ENCODE measurements around the gene ZNF618.

Gene ZNF618

GRCh38 chr9:114057161-114057885 is 181.2 kb downstream of the ZNF618 start:
- Mint-ChIP-seq H3K27me3 (peaks cover 3% of the 10 kb centered on the region), H3K4me1 (no peaks in the 10 kb centered on the region), H3K36me3 (no peaks in the 10 kb centered on the region), H3K4me3 (no peak overlapping the region), H3K9me3 (no peaks in the 10 kb centered on the region), H3K27ac (no peak overlapping the region)

DNA sequence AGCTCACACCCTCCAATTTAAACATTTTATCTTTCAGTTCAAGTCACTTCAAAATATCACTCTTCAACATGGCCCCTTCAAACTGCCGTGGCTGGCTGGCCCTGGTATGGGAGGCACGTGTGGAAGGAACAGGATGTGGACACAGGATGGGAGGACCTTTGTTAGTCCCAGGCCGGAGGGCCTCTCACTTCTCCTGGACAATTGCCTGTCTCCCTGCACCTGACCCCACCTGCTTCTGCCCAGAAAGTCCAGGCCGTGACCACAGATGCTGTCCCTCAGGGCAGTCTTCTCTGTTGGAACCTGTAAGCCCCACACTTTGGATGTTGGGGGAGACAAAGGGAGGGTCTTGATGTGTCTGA is 182.6 kb downstream of the ZNF618 start:
- Mint-ChIP-seq H3K27me3 (peaks cover 4% of the 10 kb centered on the region), H3K36me3 (no peaks in the 10 kb centered on the region), H3K4me3 (no peak overlapping the region), H3K27ac (no peak overlapping the region), H3K9me3 (no peaks in the 10 kb centered on the region), H3K4me1 (no peaks in the 10 kb centered on the region)

GRCh38 chr9:114059047-114059803 is 183.1 kb downstream of the ZNF618 start:
- no peak overlapping the region for H3K4me3 Mint-ChIP-seq
- no peaks in the 10 kb centered on the region for H3K9me3 Mint-ChIP-seq
- peaks cover 4% of the 10 kb centered on the region for H3K27me3 Mint-ChIP-seq
- H3K36me3 Mint-ChIP-seq = no peaks in the 10 kb centered on the region
- no peak overlapping the region for H3K27ac Mint-ChIP-seq
- H3K4me1 Mint-ChIP-seq = no peaks in the 10 kb centered on the region

DNA sequence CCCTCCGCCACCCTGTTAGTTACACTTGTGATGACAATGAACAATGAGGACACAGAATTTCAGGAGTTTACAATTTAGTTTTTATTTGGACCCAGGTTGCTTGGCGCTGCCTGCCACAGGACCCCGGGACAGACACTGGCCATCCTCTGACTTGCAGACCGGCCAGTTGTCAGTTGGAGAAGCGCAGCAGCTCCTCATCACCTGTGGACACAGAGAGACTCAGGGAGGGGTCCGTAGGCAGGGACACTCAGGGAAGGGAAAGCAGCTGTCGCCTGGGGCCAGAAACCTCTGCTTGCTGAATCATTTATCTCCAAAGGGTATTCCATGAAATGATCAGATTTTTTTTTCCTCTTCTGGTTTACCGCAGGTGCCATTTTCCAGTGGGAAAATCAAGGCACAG is 184.0 kb downstream of the ZNF618 start:
- Mint-ChIP-seq H3K36me3 (no peaks in the 10 kb centered on the region), H3K9me3 (no peaks in the 10 kb centered on the region), H3K4me1 (no peaks in the 10 kb centered on the region), H3K4me3 (no peak overlapping the region), H3K27me3 (peaks cover 4% of the 10 kb centered on the region), H3K27ac (no peak overlapping the region)

GRCh38 chr9:114060711-114061110 is 184.6 kb downstream of the ZNF618 start:
- Mint-ChIP-seq H3K36me3 (no peaks in the 10 kb centered on the region), H3K9me3 (no peaks in the 10 kb centered on the region), H3K4me3 (no peak overlapping the region), H3K27me3 (peaks cover 4% of the 10 kb centered on the region), H3K27ac (no peak overlapping the region), H3K4me1 (no peaks in the 10 kb centered on the region)

GRCh38 chr9:114061292-114061691 is 185.2 kb downstream of the ZNF618 start:
- no peak overlapping the region for H3K27ac Mint-ChIP-seq
- H3K9me3 Mint-ChIP-seq = no peaks in the 10 kb centered on the region
- H3K4me1 Mint-ChIP-seq = no peaks in the 10 kb centered on the region
- peaks cover 4% of the 10 kb centered on the region for H3K27me3 Mint-ChIP-seq
- H3K36me3 Mint-ChIP-seq = no peaks in the 10 kb centered on the region
- no peak overlapping the region for H3K4me3 Mint-ChIP-seq

GRCh38 chr9:114061830-114062474 is 185.8 kb downstream of the ZNF618 start:
- H3K27me3 Mint-ChIP-seq = peaks cover 4% of the 10 kb centered on the region
- H3K27ac Mint-ChIP-seq = no peak overlapping the region
- H3K9me3 Mint-ChIP-seq = no peaks in the 10 kb centered on the region
- no peak overlapping the region for H3K4me3 Mint-ChIP-seq
- no peaks in the 10 kb centered on the region for H3K4me1 Mint-ChIP-seq
- H3K36me3 Mint-ChIP-seq = no peaks in the 10 kb centered on the region

- no peak overlapping the region for H3K27ac Mint-ChIP-seq
- H3K4me3 Mint-ChIP-seq = no peak overlapping the region
- no peaks in the 10 kb centered on the region for H3K4me1 Mint-ChIP-seq
- no peaks in the 10 kb centered on the region for H3K9me3 Mint-ChIP-seq
- peaks cover 4% of the 10 kb centered on the region for H3K27me3 Mint-ChIP-seq
- H3K36me3 Mint-ChIP-seq = no peaks in the 10 kb centered on the region
These were observed 189.2 kb downstream of the ZNF618 start for GRCh38 chr9:114065304-114065703.

- Mint-ChIP-seq H3K4me1 (no peaks in the 10 kb centered on the region), H3K27ac (no peak overlapping the region), H3K27me3 (no peaks in the 10 kb centered on the region), H3K4me3 (no peak overlapping the region), H3K9me3 (no peaks in the 10 kb centered on the region), H3K36me3 (no peaks in the 10 kb centered on the region)
These were observed 193.5 kb downstream of the ZNF618 start for GRCh38 chr9:114069476-114070187.

DNA sequence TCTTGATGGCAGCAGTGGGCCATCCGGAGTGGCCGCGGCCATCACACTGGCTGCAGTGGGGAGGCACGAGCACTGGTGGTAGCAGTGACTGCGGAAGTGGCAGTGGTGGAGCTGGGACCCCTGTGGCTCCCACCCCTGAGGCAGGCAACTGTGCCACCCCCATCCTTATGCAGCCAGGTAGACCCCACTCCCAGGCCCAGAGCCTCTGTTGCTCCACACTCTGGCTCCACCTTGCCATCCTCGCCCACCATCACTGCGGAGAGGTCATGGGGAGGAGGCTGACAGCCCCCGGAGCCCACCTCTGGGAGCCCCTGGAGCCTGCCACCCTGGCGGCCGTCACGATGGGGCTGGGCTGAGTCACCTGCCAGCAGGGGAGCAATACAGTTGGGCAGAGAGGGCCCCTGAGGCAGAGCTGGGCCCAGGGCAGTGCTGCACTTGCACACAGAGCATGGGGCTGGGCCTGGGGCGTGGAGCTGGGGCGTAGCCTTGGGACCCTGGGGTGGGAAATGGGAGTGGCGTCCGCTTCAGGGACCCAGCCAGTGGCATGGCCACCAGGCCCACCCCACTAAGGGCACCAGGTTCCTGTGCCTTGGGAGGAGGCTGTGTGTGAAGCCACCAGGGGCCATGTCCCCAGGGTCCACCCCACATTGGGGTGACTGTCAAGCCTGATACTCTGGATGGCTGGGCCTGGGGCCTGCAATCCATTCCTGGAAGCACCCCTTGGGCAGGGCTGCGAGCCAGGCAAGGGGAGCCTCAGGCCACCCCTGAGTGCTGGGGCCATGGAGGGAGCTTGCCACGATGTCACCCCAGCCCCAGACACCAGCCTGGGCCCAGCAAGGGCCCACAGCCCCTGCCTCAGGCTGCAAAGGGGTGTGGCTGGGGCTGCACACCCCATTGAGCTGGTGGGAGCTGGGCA is 194.3 kb downstream of the ZNF618 start:
- Mint-ChIP-seq H3K9me3 (no peaks in the 10 kb centered on the region), H3K4me1 (no peaks in the 10 kb centered on the region), H3K4me3 (no peak overlapping the region)

DNA sequence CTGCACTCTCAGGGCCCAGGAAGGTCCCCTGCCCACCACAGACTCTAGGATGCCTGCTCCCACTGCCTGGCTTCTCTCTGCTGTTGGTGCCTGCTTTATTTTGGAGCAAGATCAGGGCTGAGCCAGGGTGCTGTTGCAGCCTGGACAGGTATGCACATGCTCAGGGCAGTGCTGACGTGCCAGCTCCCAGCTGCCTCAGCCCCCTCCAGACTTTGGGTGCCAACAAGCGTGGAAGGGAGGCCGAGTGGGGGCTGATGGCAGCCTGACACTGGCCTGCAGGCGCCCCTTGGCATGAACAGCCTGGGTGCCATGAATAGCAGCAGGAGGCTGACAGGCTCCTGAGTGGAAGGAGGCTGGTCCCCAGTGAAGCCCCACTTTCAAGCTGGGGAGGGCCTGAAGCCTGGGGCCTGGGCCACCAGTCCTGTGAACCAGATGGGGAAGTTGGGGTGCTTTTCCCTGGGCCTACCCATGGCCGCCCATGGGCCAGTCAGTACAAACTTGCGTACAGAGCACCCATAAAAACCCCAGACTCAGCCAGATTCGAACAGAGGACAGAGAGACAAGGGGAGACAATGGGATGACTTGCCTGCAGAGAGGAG is 195.2 kb downstream of the ZNF618 start:
- H3K9me3 Mint-ChIP-seq = no peaks in the 10 kb centered on the region
- H3K4me1 Mint-ChIP-seq = no peaks in the 10 kb centered on the region
- no peak overlapping the region for H3K27ac Mint-ChIP-seq
- no peak overlapping the region for H3K4me3 Mint-ChIP-seq
- no peaks in the 10 kb centered on the region for H3K36me3 Mint-ChIP-seq
- H3K27me3 Mint-ChIP-seq = no peaks in the 10 kb centered on the region

More for the DNA sequence above, 194.3 kb downstream of the ZNF618 start:
- no peaks in the 10 kb centered on the region for H3K36me3 Mint-ChIP-seq
- H3K27ac Mint-ChIP-seq = no peak overlapping the region
- no peaks in the 10 kb centered on the region for H3K27me3 Mint-ChIP-seq

GRCh38 chr9:114072184-114073140 is 196.4 kb downstream of the ZNF618 start:
- Mint-ChIP-seq H3K36me3 (no peaks in the 10 kb centered on the region), H3K27ac (no peak overlapping the region), H3K4me1 (no peaks in the 10 kb centered on the region), H3K9me3 (no peaks in the 10 kb centered on the region), H3K4me3 (no peak overlapping the region), H3K27me3 (no peaks in the 10 kb centered on the region)

DNA sequence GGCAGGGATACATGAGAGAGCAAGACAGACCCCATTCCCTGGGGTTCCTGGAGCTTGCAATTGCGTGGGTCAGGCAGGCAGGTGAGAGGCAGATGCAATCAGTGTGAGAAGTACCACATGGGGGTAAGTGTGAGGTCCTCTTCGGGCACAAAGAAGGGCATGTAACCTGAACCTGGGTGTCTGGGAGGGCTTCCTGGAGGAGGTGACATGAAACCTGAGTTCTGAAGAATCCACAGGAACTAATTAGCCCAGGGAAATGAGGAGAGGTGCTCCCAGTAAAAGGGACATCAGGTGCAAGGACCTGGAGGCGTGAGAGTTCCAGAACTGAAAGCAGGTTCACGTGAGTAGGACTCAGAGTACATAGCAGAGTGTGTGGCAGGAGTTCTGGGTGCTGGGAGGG is 199.5 kb downstream of the ZNF618 start:
- Mint-ChIP-seq H3K36me3 (no peaks in the 10 kb centered on the region), H3K4me3 (no peak overlapping the region), H3K27me3 (no peaks in the 10 kb centered on the region), H3K9me3 (no peaks in the 10 kb centered on the region), H3K4me1 (no peaks in the 10 kb centered on the region), H3K27ac (no peak overlapping the region)

Data from activated naive CD4-positive, alpha-beta T cell treated with anti-CD3 and anti-CD28 coated beads, Interleukin-2, amount 50 U/mL, for 24 hours (primary cell).